ENCODE results near the gene WNT7B. TPM values are rescaled to one million over a fixed set of nuclear protein-coding genes. Genes with fewer than 3 reads are reported as not detected.

Gene WNT7B
- total RNA-seq, 1 experiment from 2014 or later = 66.9 TPM

- 0 out of 2 replicates have a peak, but pooled peaks cover 4% of the 10 kb centered on the region for H3K36me3 ChIP-seq (ENCODE audit: low read depth)
- no peak for DNase-seq
- H3K4me1 ChIP-seq (replicated peaks; ENCODE audit: insufficient read depth) = peaks cover 51% of the 10 kb centered on the region
- H2AFZ ChIP-seq = no peak overlapping the region
- intact Hi-C loops (cut with micrococcal nuclease; ENCODE audit: unreplicated experiment) = loop anchor here (1.0 to 2.0 kb wide), 3 partner anchors 51 to 165 kb away; no protein-coding TSS in a partner anchor
- peaks cover 93% of the 10 kb centered on the region for H4K20me1 ChIP-seq (ENCODE audit: insufficient read depth)
- peak overlapping the region; percentile 68 for H3K4me2 ChIP-seq
- TF ChIP-seq CTCF (conservative IDR thresholded peaks at IDR 0.05) (no peak), EZH2 (IDR thresholded peaks at IDR 0.05; ENCODE audit: low read depth) (no peak)
- H3K4me3 ChIP-seq = peak overlapping the region; percentile 38; the same call in 1 of the 2 replicates
- peaks cover 52% of the 10 kb centered on the region for H3F3A ChIP-seq (ENCODE audit: insufficient read depth, low read depth)
- ChIA-PET CTCF (interaction anchor here (0.5 to 1.2 kb wide), 2 partner anchors 44 to 106 kb away, joined by 5 to 7 read pairs; no protein-coding TSS in a partner anchor), POLR2A (ENCODE audit: unreplicated experiment) (interaction anchor here (0.5 to 1.0 kb wide), 2 partner anchors 17 to 105 kb away, joined by 3 to 17 read pairs; no protein-coding TSS in a partner anchor)
- no peaks in the 10 kb centered on the region for H3K9me2 ChIP-seq (ENCODE audit: insufficient read depth)
- no peaks in the 10 kb centered on the region for H3K9me3 ChIP-seq (ENCODE audit: insufficient read depth, low read depth)
- peak overlapping the region; percentile 62 for H3K27ac ChIP-seq
- no TSS peak for BruUV-seq (replicated peaks)
- peaks cover 95% of the 10 kb centered on the region for H3K79me2 ChIP-seq (ENCODE audit: low read depth)
- H3K27me3 ChIP-seq (ENCODE audit: insufficient read depth, low read depth) = no peaks in the 10 kb centered on the region
These were observed 7.0 kb downstream of the WNT7B start for GRCh38 chr22:45969801-45970470.

DNA sequence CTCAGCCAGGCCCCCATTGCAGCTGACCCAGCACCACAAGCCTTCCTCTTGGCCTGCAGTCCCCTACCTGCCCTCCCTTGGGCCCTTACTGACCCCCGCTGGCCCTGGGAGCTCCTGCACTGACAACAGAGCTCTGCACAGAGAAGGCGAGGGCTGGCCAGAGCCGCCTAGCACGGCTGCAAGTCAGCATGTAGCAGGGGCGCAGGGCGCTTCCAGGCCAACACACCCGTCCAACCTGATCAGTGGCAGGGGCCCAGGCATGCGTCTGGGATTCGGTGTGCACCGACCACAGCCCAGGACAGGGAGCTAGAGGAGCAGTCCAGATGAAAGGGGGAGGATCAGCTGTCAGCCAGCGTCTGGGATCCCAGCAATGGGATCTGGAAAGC lies 7.6 kb downstream of the WNT7B start:
- no TSS peak for BruUV-seq (replicated peaks)
- Histone ChIP-seq H3K4me2 (peak overlapping the region; percentile 68), H3K27ac (peak overlapping the region; percentile 62), H3K9me3 (ENCODE audit: insufficient read depth, low read depth) (no peaks in the 10 kb centered on the region), H3K36me3 (ENCODE audit: low read depth) (0 out of 2 replicates have a peak, but pooled peaks cover 4% of the 10 kb centered on the region), H3K9me2 (ENCODE audit: insufficient read depth) (no peaks in the 10 kb centered on the region), H2AFZ (0 out of 2 replicates have a peak overlapping the region, but pooled peaks have one; percentile 34), H3F3A (ENCODE audit: insufficient read depth, low read depth) (peaks cover 46% of the 10 kb centered on the region), H4K20me1 (ENCODE audit: insufficient read depth) (peaks cover 93% of the 10 kb centered on the region), H3K79me2 (ENCODE audit: low read depth) (peaks cover 95% of the 10 kb centered on the region), H3K4me1 (replicated peaks; ENCODE audit: insufficient read depth) (peaks cover 46% of the 10 kb centered on the region), H3K27me3 (ENCODE audit: insufficient read depth, low read depth) (no peaks in the 10 kb centered on the region), H3K4me3 (peak overlapping the region; percentile 38; the same call in 1 of the 2 replicates)
- CTCF ChIA-PET = interaction anchor here (0.5 to 1.2 kb wide), 2 partner anchors 43 to 105 kb away, joined by 5 to 7 read pairs; no protein-coding TSS in a partner anchor
- TF ChIP-seq EZH2 (IDR thresholded peaks at IDR 0.05; ENCODE audit: low read depth) = no peak
- peak; percentile 53 for TF ChIP-seq CTCF (conservative IDR thresholded peaks at IDR 0.05)
- intact Hi-C loops (cut with micrococcal nuclease; ENCODE audit: unreplicated experiment) = loop anchor here (1.0 to 2.0 kb wide), 3 partner anchors 51 to 164 kb away; no protein-coding TSS in a partner anchor
- POLR2A ChIA-PET (ENCODE audit: unreplicated experiment) = interaction anchor here (0.5 to 1.0 kb wide), 3 partner anchors 17 to 371 kb away, joined by 3 to 17 read pairs (median 3); no protein-coding TSS in a partner anchor
- peak; percentile 78 to 90 for DNase-seq

DNA sequence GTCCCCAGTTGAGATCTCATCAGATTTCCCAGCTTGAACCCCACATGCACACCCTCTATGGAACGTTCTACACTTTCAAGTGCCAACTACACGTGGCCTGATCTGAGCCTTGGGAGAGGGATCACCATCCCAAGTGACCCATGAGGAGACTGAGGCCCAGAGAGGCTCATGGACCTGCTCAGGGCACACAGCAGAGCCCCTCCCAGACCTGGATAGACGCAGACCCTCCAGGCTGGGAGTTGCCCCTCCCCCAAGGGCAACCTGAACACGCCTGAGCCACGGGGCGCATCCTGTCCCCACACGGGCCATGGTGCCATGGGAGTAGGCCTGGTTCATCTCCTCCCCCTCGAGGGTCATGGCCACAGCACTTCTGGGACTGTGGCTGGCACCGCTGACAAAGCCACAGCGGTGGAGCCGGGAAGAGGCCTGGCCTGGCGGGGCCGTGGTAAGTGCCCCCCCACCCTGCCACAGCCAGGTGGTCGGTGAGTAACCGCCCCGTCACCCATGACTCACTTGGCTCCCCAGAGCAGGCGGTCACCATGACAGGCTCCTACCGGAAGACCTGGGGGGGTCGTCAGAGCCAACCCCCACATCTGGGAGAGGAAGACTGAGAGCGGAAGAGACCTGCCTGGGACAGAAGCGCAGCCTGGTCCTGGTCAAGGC lies 8.1 kb downstream of the WNT7B start:
- H3K27ac ChIP-seq = peak overlapping the region; percentile 62
- 0 out of 2 replicates have a peak, but pooled peaks cover 4% of the 10 kb centered on the region for H3K36me3 ChIP-seq (ENCODE audit: low read depth)
- H3K4me1 ChIP-seq (replicated peaks; ENCODE audit: insufficient read depth) = peaks cover 41% of the 10 kb centered on the region
- H2AFZ ChIP-seq = 0 out of 2 replicates have a peak overlapping the region, but pooled peaks have one; percentile 34
- H3K9me2 ChIP-seq (ENCODE audit: insufficient read depth) = no peaks in the 10 kb centered on the region
- CTCF ChIA-PET = interaction anchor here (1.2 kb wide), 1 partner anchor 105 kb away, joined by 7 read pairs; no protein-coding TSS in a partner anchor
- H3K4me2 ChIP-seq = peak overlapping the region; percentile 68
- H3K4me3 ChIP-seq = peak overlapping the region; percentile 38; the same call in 1 of the 2 replicates
- H3F3A ChIP-seq (ENCODE audit: insufficient read depth, low read depth) = peaks cover 41% of the 10 kb centered on the region
- peak in 1 of 2 experiments; percentile 79 for DNase-seq
- no peaks in the 10 kb centered on the region for H3K27me3 ChIP-seq (ENCODE audit: insufficient read depth, low read depth)
- TF ChIP-seq CTCF (conservative IDR thresholded peaks at IDR 0.05) (no peak), EZH2 (IDR thresholded peaks at IDR 0.05; ENCODE audit: low read depth) (no peak)
- peaks cover 93% of the 10 kb centered on the region for H4K20me1 ChIP-seq (ENCODE audit: insufficient read depth)
- no peaks in the 10 kb centered on the region for H3K9me3 ChIP-seq (ENCODE audit: insufficient read depth, low read depth)
- intact Hi-C loops (cut with micrococcal nuclease; ENCODE audit: unreplicated experiment) = loop anchor here (1.0 to 2.0 kb wide), 3 partner anchors 50 to 164 kb away; no protein-coding TSS in a partner anchor
- POLR2A ChIA-PET (ENCODE audit: unreplicated experiment) = interaction anchor here (0.7 to 1.0 kb wide), 2 partner anchors 16 to 371 kb away, joined by 3 read pairs; no protein-coding TSS in a partner anchor
- no TSS peak for BruUV-seq (replicated peaks)
- peaks cover 95% of the 10 kb centered on the region for H3K79me2 ChIP-seq (ENCODE audit: low read depth)

All from PC-9 (cell line).